HEK293T (cell line): Measurements from ENCODE around the gene ABR.

Source experiments
- CTCF ChIA-PET: fragments of 350-600 bp; formaldehyde crosslinking; extraction: SDS; loops from one replicate; lab custom pipeline; 2021; ENCODE audit warnings: antibody characterized with exemption, inconsistent platforms; lab: Yijun Ruan, JAX
- POLR2A ChIA-PET: fragments of 350-600 bp; formaldehyde crosslinking; extraction: SDS; loops from one replicate; lab custom pipeline; 2020; ENCODE audit warnings: antibody characterized with exemption, inconsistent platforms; lab: Yijun Ruan, JAX
- DNase-seq: peaks from one replicate; pipeline ENCODE4 v3.0.0; 2012; ENCODE audit warnings: mixed read lengths; ENCODE audit errors: extremely low spot score
- ARNT ChIP-seq: fragments of 450-650 bp; IDR thresholded peaks from 2 replicates; pipeline ENCODE4 v1.6.1; 2017; ENCODE audit warnings: mild to moderate bottlenecking
- BHLHE40 ChIP-seq: fragments of 450-650 bp; IDR thresholded peaks from 2 replicates; pipeline ENCODE4 v1.6.1; 2016; ENCODE audit warnings: mild to moderate bottlenecking, moderate library complexity, borderline replicate concordance
- CTBP1 ChIP-seq: fragments of 450-650 bp; IDR thresholded peaks from 2 replicates; pipeline ENCODE4 v1.6.1; 2016; ENCODE audit warnings: borderline replicate concordance
- ELF4 ChIP-seq: fragments of 450-650 bp; IDR thresholded peaks from 2 replicates; pipeline ENCODE4 v1.6.1; 2017; ENCODE audit warnings: antibody characterized with exemption
- FOXA1 ChIP-seq: fragments of 450-650 bp; IDR thresholded peaks from 2 replicates; pipeline ENCODE4 v1.6.1; 2016; ENCODE audit warnings: mild to moderate bottlenecking
- FOXK2 ChIP-seq: fragments of 450-650 bp; IDR thresholded peaks from 2 replicates; pipeline ENCODE4 v1.6.1; 2016; ENCODE audit warnings: mild to moderate bottlenecking
- FOXM1 ChIP-seq: fragments of 450-650 bp; IDR thresholded peaks from 2 replicates; pipeline ENCODE4 v1.6.1; 2017; ENCODE audit warnings: mild to moderate bottlenecking, borderline replicate concordance
- HDGF ChIP-seq: fragments of 450-650 bp; IDR thresholded peaks from 2 replicates; pipeline ENCODE4 v1.6.1; 2017; ENCODE audit warnings: antibody characterized with exemption, borderline replicate concordance
- L3MBTL2 ChIP-seq: fragments of 450-650 bp; conservative IDR thresholded peaks from 2 replicates; pipeline ENCODE4 v1.6.1; 2016; ENCODE audit warnings: mild to moderate bottlenecking
- LEF1 ChIP-seq: fragments of 450-650 bp; IDR thresholded peaks from 2 replicates; pipeline ENCODE4 v1.6.1; 2017; ENCODE audit warnings: mild to moderate bottlenecking, borderline replicate concordance
- NFRKB ChIP-seq: fragments of 450-650 bp; IDR thresholded peaks from 2 replicates; pipeline ENCODE4 v1.6.1; 2016; ENCODE audit warnings: mild to moderate bottlenecking, moderate library complexity
- SP1 ChIP-seq: fragments of 450-650 bp; IDR thresholded peaks from 2 replicates; pipeline ENCODE4 v1.6.1; 2017
- SUZ12 ChIP-seq: fragments of 450-650 bp; IDR thresholded peaks from 2 replicates; pipeline ENCODE4 v1.6.1; 2016; ENCODE audit warnings: mild to moderate bottlenecking
- TARDBP ChIP-seq: fragments of 450-650 bp; IDR thresholded peaks from 2 replicates; pipeline ENCODE4 v1.6.1; 2016
- ZNF384 ChIP-seq: fragments of 450-650 bp; IDR thresholded peaks from 2 replicates; pipeline ENCODE4 v1.6.1; 2016
- TF ChIP-seq, protein P1 (sequence below): fragments of 450-650 bp; IDR thresholded peaks from 2 replicates; pipeline ENCODE4 v1.6.1; 2016

The ABR gene

DNA sequence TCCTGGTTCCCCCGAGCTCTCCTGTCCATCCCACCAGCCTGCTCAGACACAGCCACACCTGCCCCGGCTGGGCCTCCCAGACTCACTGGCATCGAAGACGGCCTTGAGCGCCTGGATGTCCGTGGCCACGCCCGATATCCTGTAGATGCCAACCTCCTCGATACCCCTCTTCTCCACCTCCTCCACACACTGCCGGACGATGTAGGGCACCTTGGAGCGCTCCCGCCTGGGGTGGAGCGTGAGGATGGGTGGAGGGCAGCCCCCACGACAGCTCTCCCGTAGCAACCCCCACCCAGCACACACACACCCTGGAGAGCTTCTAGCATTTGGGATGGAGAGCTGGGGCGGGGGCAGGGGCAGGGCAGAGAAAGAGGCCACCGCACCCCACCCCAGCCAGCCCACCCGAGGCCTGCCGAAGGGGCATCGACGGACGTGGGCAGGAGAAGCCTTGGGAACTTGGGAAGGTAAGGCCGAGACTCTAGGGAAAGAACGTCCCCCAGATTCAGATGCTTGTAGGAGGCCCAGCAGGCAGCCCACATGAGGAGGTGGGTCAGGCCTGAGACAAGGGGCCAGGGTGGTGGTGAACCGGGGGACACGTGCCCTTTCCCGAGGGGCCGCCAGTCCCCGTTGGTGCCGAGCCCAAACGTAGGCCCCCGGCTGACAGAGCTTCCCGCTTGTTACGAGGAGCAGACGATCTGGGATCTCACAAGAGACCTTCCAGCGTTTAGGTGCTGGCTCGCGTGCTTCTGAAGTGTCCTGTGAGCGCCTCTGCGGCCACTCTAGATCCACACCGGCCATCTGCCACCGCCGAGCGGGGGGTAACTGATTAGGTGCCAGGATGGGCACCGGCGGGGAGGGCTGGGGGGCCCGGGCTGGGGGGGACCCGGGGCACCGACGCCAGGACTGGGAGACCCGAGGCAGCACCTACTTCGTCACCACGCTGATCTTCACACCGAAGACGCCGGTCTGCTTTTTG is 167.7 kb downstream of the ABR start:
- CTCF ChIA-PET: no interaction called here
- no peak for DNase-seq
- POLR2A ChIA-PET: interaction anchor here (1.0 kb wide), 1 partner anchor 15 kb away, joined by 3 read pairs; the partner anchor contains the start of gene TIMM22
- TF ChIP-seq FOXK2 (no peak), HDGF (no peak), BHLHE40 (no peak), LEF1 (no peak), L3MBTL2 (no peak), SP1 (no peak), NFRKB (no peak), TARDBP (no peak), ARNT (no peak), ZNF384 (no peak), SUZ12 (no peak), FOXM1 (no peak), FOXA1 (no peak), CTBP1 (no peak), ELF4 (no peak)
- TF ChIP-seq, protein P1, sequence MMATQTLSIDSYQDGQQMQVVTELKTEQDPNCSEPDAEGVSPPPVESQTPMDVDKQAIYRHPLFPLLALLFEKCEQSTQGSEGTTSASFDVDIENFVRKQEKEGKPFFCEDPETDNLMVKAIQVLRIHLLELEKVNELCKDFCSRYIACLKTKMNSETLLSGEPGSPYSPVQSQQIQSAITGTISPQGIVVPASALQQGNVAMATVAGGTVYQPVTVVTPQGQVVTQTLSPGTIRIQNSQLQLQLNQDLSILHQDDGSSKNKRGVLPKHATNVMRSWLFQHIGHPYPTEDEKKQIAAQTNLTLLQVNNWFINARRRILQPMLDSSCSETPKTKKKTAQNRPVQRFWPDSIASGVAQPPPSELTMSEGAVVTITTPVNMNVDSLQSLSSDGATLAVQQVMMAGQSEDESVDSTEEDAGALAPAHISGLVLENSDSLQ: no peak

DNA sequence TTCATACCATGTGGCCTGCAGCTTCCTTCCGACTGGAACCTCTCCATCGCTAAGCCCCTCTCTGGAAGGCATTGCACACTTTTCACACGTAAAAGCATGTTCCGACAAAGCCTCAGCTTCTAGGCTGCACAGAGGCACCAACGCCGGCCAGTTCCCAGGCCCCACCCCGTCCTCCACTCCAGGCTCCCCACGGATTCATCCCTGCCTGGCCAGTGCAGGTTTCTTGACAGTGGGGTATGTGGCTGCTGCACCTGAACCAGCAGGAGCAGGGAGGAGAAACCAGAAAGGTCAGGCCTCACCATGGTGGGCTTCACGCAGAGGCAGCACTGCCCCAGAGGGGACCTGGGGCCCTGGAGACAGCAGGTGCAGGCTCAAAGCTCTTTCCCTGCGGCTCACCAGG is 168.6 kb downstream of the ABR start:
- ChIA-PET POLR2A (interaction anchor here (1.0 kb wide), 1 partner anchor 15 kb away, joined by 3 read pairs; the partner anchor contains the start of gene TIMM22), CTCF (no interaction called here)
- DNase-seq: no peak
- TF ChIP-seq NFRKB: no peak
- TF ChIP-seq, protein P1: no peak
- no peak for TF ChIP-seq ELF4
- no peak for TF ChIP-seq HDGF
- no peak for TF ChIP-seq CTBP1
- TF ChIP-seq FOXM1: no peak
- no peak for TF ChIP-seq SUZ12
- no peak for TF ChIP-seq FOXK2
- TF ChIP-seq L3MBTL2: no peak
- no peak for TF ChIP-seq BHLHE40
- no peak for TF ChIP-seq ZNF384
- TF ChIP-seq SP1: no peak
- no peak for TF ChIP-seq FOXA1
- no peak for TF ChIP-seq LEF1
- TF ChIP-seq TARDBP: no peak
- TF ChIP-seq ARNT: no peak

DNA sequence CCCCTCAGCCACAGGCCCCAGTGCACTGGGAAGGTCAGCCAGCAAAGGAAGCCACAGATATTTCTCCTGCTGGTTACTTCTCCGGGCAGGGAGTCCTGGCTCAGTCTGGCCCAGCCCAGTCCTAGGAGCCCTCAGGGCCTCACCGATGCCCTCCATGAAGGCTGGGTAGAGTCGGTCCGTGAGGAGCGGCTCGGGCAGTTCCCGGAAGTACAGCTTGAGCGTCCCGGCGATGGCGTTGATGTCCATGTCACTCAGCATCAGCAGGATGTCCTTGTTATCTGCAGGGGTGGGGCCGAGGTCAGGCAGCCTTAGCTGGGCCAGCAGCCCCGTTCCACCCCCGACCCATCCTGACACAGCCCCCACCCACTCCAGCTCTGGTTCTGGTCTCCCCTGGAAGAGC is 169.2 kb downstream of the ABR start:
- DNase-seq: no peak
- CTCF ChIA-PET: no interaction called here
- no peak for TF ChIP-seq NFRKB
- no peak for TF ChIP-seq BHLHE40
- no peak for TF ChIP-seq HDGF
- TF ChIP-seq FOXK2: no peak
- no peak for TF ChIP-seq SUZ12
- POLR2A ChIA-PET: no interaction called here

DNA sequence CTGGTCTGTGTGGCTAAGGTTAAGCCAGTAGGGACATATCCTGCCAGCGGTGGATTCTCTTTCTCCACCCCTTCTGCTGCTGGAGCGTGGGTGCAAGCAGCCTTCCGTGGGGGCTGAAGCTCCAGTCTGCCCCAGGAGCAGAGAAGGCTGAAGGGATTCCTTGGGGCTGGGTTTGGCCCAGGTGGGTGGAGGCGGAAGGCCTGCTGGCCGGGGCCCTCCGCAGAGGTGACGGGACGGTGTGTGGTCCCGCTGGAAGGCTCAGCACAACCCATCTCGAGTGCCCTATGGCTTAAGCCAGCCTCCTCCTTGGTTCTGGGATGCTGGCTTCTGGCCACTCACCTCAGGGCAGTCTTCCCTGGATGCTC is 169.7 kb downstream of the ABR start:
- CTCF ChIA-PET: no interaction called here
- DNase-seq: no peak
- TF ChIP-seq, protein P1: no peak
- TF ChIP-seq L3MBTL2: no peak
- no peak for TF ChIP-seq SP1
- TF ChIP-seq ZNF384: no peak
- TF ChIP-seq TARDBP: no peak
- TF ChIP-seq CTBP1: no peak
- TF ChIP-seq BHLHE40: no peak
- TF ChIP-seq NFRKB: no peak
- TF ChIP-seq SUZ12: no peak
- TF ChIP-seq HDGF: no peak
- TF ChIP-seq ELF4: no peak
- no peak for TF ChIP-seq FOXK2
- no peak for TF ChIP-seq ARNT
- TF ChIP-seq FOXA1: no peak
- no peak for TF ChIP-seq FOXM1
- TF ChIP-seq LEF1: no peak
- POLR2A ChIA-PET: no interaction called here

DNA sequence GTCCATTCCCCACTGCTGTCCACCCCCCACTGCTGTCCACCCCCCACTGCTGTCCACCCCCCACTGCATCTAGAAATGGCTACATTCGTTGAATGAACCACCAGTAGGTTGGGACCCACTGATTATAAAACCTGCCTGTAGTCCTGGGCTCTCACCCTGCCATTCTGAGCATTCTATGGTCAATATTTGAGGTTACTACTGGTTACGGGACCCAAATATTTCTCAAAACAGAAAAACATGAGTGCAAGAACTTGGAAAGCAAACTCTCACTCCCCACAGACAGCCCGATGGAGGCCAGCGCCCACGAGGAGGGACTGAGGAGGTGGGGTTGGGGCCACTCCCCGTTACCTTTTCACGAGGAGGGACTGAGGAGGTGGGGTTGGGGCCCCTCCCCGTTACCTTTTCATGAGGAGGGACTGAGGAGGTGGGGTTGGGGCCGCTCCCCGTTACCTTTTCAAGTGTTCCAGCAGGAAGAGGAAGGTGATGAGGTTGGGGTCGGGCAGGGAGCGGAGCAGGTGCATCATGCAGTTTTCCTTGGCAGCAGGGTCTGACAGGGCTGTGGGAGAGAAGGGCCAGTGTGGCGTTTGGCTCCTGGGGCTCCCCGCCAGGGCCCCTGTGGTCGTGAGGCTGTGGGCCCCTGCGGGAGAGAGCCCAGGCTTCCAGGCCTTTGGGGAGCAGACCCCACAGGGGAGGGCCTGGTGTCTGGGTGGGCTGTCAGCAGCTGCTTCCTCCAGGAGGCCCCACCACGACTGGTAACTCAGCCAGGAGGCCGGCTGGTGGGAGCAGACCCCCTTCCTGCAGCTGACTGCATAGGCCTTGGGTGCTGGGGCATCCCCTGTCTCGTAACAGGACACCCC is 170.3 kb downstream of the ABR start:
- TF ChIP-seq LEF1 (no peak), FOXM1 (no peak), ELF4 (no peak), SP1 (no peak), SUZ12 (no peak), NFRKB (no peak), TARDBP (no peak)
- TF ChIP-seq, protein P1: no peak
- DNase-seq: no peak
- ChIA-PET POLR2A (no interaction called here), CTCF (no interaction called here)
